Endometrial microvascular endothelial cells (primary cell): ENCODE measurements around the gene CFAP68. TPM values are rescaled to one million over a fixed set of nuclear protein-coding genes. Genes with fewer than 3 reads are reported as not detected.
"Not testable (repeated sequence)": the region's sequence is repeated elsewhere in the genome, so short reads cannot be mapped to it uniquely, and the experiment has no call there.

Source experiments
- in situ Hi-C: cut with HindIII; loops from 2 replicates; pipeline ENCODE4 v1.10.0; 2017; ENCODE audit warnings: low sequenced_read_pairs, low pct_unique_long_range_greater_than_20kb; ENCODE audit errors: inconsistent ontology term
- total RNA-seq: library from RNA; depleted of rRNA; stranded (reverse); fragments of >200 nt; gene quantifications from one replicate; pipeline ENCODE4 v1.2.3, GENCODE V29; 2015; ENCODE audit errors: inconsistent ontology term

CFAP68 gene
- total RNA-seq, 1 donor from 2014 or later: 15.0 TPM

DNA sequence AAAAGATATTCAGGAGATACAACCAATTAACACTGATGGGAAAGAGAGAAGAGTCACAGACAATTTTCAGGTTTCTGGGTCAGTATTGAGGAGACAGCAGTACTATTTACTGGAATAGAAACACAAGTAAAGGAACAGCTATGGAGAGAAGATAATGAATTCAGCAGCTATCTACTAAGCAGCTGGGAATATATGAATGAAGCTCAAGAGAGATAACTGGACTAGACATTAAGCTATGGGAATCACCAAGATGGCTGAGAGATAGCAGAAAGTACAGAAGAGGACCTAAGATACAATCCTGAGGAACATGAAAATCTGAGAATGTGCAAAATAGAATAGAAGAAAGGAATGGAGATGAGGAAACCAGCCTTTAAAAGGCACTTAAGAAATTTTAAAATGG, 23.8 kb upstream of the CFAP68 start:
- in situ Hi-C loops: no loop called here

- in situ Hi-C loops: no loop called here
These were observed 19.1 kb upstream of the CFAP68 start for GRCh38 chr11:111860257-111860656.

GRCh38 chr11:111870113-111870512, 9.2 kb upstream of the CFAP68 start:
- in situ Hi-C loops: no loop called here

- in situ Hi-C loops: no loop called here
These were observed 8.8 kb upstream of the CFAP68 start for GRCh38 chr11:111870522-111870885.

DNA sequence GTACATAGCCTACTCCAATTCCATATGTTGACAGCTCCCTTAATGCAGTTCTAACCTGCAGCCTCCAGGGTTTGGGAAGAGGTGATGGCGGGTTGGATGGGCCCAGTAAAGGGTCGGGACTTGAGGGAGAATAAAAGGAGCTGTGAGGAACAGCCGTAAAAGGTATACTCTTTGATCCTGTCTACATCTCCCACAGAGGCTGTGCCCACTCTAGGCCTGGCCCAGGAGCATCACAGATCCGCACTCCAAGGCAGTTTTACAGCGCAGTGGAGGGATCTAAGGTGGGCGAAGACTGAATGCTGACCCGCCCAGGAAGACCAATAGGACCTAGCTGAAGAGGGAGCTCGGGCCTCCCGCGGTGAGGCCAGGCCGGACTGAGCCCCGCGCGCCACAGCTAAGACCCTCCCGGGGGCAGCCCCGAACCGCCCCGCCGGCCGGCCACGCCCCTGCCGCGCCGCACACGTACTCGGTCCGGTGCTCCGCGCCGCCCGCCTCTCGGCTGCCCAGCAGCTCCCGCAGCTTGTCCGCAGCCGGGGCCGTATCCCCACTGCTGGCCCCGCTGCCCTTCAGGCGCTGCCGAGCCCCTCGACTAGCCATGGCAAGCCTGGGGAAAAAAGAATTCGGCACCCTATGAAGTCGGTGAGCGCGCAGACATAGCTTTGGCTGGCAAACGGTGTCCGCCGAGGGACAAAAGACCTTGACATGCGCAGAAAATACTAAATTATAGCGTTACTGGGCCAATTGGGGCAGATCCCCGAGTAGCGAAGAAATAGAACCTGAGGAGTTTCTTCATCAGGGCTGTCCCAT, 8.3 kb upstream of the CFAP68 start, which contains the start of gene ALG9:
Gene ALG9, minus strand, starts transcription at position 696 of the 807 bp plus-strand sequence. Its CDS starts 99 bp downstream, at position 597.
- in situ Hi-C loops: no loop called here

GRCh38 chr11:111871693-111872161, 7.6 kb upstream of the CFAP68 start:
- in situ Hi-C loops: no loop called here

DNA sequence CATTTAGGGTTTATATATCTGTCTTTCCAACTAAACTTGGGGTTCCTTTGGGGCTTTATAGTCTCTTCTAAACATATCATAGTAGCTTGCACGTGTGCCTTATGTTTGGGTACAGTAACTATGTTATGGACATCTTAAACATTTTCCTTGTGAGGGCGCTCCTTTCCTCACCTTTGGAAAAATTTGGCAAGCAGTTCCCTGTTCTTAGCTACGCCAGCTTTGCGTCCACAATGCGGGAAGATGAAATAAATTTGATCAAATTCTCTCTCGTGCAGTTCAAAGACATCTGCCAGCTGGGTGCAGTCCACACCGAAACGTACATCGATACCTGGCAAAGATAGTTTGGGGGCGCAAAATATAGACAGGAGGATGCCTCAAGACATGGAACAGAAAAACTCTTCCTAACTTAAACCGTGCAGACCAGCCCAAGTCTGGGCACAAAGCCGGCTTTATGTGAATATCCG, 924 bp upstream of the CFAP68 start:
- in situ Hi-C loops: no loop called here

GRCh38 chr11:111879637-111879960, 258 bp downstream of the CFAP68 start:
- in situ Hi-C loops: no loop called here

DNA sequence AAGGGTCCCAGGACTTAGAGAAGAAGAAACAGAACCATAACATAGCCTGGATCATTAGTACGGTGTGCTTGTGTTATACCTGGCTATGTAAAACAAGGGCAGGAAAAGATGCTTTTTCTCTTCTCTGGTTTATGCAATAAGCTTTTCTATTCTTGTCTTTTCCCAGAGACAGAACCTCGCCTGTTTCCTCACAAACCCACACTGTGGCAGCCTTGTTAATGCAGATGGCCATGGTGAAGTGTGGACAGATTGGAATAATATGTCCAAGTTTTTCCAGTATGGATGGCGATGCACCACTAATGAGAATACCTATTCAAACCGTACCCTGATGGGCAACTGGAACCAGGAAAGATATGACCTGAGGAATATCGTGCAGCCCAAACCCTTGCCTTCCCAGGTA, 2.9 kb downstream of the CFAP68 start:
- in situ Hi-C loops: no loop called here

GRCh38 chr11:111885053-111885452, 5.7 kb downstream of the CFAP68 start:
- in situ Hi-C loops: not testable (repeated sequence)

GRCh38 chr11:111886032-111886431, 6.7 kb downstream of the CFAP68 start:
- in situ Hi-C loops: no loop called here

DNA sequence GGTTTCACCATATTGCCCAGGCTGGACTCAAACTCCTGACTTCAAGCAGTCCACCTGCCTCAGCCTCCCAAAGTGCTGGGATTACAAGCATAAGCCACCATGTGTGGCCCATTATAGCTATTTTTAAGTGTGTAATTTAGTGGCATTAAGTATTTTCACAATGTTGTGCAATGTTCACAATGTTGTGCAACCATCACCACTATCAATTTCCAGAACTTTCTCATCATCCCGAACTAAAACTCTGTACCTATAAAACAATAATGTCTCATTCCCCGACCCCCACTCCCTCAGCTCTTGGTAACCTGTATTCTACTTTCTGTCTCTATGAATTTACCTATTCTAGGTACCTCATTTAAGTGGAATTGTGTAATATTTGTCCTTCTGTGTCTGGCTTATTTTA, 7.5 kb downstream of the CFAP68 start:
- in situ Hi-C loops: no loop called here

DNA sequence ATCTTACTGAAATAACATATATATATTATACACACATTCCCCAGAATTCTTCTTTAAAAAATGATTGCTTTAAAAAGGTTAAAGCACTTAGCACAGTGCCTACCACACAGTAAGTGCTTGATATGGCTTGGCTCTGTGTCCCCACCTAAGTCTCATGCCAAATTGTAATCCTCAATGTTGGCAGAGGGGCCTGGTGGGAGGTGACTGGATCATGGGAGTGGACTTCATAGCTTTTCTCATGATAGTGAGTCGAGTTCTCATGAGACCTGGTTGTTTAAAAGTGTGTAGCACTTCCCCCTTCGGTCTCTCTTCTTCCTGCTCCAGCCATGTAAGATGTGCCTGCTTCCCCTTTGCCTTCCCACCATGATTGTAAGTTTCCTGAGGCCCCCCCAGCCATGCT, 26.1 kb downstream of the CFAP68 start:
- in situ Hi-C loops: no loop called here

DNA sequence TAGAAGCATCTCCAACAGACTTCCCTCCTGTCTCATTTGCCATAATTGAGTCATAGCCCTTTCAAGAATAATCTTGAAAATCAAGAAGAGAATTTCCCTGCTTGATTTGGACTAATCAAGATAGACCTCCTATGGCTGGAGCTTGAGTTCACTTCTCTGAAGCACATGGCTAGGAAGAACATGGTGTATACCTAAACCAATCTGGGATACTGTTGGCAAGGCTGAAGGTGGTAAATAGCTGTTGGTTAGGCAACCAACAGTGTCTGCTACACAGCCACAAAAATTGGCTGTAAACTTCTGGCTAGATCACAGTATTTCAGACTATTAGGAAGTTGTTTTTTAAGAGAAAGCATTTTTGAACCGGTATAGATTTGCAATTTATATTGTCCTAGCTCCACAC, 27.3 kb downstream of the CFAP68 start:
- in situ Hi-C loops: no loop called here

DNA sequence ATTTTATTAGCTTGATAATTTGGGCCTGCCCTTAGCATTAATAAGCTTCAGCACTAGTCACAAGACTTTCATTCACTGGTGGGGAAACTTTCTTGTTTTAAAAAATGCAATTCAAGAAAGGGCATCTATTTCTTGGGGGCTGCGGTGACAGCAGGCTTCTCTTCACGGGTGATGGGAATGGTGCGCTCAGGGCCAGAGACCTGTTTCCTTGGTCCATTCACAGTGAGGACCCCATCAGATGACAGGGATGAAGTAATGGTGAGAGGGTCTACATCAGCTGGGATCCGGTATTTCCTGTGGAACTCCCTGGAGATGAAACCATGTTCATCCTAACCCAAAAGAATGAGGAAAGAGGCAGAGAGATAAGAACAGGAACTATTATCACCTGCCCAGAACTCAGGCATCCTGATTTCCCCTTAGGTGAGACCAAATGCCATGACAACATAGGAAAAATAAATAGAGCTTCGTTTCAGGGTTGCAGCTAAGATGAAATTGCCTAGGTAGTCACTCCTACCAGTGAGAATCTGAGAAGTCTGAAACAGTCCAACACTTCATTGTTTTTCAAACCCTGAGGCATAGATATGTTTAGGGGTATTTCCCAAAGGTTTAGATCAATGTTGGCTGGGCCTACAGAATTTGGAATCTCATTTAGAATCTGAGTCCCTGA, 29.4 kb downstream of the CFAP68 start:
- in situ Hi-C loops: no loop called here

GRCh38 chr11:111909378-111909777, 30.0 kb downstream of the CFAP68 start:
- in situ Hi-C loops: no loop called here

DNA sequence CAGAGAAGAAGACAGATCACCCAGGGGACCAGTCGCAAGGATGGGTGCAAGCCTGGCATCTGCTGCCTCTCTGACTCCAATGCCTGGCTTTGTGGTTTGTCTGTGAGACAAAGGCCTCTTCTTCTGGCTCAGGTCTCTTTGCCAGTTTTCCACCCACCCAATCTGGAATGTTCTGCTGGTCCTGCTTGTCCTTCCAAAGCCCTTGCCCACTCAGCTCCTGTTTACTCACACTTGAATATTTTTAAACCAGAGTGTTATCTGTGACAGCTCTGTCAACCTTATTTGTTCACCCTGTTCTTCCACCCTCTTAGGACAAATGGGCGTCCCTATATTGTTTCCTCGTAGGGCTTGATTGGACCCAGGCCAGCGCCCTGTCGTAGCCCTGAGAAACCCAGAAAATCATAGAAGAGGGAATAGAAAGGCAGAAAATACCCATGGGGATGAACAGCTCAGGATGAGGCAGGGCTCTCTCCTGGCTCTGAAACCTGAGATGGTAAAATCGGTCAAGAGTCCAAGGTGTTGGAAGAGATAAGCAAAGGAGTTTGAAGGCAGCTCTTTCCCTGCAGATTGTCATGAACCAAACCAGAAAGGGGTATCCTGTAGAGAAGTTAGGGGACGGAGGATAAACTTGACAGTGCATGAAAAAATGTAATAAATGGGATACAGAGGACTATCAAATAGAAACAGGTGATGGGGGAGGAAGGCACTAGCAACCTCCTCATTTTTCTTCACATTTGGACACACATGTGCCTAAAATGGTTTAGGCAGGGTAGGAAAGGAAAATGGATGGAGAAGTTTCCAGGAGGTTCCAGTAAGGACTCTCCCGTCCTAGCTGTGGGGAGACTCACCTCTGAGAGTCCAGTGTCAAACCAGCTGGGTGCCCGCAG, 31.6 kb downstream of the CFAP68 start:
- in situ Hi-C loops: no loop called here

GRCh38 chr11:111911563-111912401, 32.4 kb downstream of the CFAP68 start, which contains the start of gene CRYAB:
CRYAB (minus strand) TSS chr11:111911770; CDS start chr11:111911724, 46 bp downstream.
- in situ Hi-C loops: no loop called here
